Measurements from ENCODE around the gene MSL2.
"Not testable (repeated sequence)": the region's sequence is repeated elsewhere in the genome, so short reads cannot be mapped to it uniquely, and the experiment has no call there.

The MSL2 gene

DNA sequence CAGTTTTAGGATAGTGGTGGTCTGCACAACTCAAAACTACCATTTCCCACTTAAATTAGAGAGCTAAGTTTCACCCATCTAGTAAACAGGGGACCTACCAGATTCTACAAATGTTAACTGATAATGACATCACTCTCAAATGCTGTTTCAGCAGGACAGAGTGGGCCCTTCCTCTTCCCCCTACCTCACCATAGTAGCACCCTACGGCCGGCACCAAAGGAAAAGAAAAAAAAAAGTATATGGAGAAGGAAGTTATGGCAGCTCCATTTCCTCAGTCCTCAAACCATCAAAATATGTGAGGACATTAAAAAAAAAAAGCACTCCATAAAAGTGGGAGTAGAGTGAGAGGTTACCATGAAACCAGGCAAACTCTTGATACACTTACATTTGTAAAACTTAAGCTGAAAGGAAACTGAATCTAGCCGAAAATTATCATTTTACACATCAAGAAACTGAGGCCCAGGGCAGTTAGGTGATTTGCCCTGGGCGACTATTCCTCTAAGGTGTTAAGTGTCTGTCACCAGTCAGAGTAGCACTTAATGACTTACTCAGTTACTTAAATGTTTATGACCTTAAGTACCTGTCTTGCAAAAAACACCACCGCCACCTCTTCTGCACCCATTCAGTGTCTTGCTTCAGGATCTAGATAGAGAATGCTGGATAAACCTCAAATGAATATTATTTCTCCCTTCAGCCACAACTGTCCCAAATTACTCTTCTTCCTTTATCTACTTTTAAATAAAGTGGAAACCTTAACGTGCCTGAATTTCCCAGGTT lies 2.7 kb downstream of the MSL2 start:
- ChIA-PET CTCF (no interaction called here), POLR2A (interaction anchor here (1.7 kb wide), 1 partner anchor 43 kb away, joined by 7 read pairs; no protein-coding TSS in a partner anchor)
- TF ChIP-seq FOXA1 (IDR thresholded peaks at IDR 0.05), result no peak
- TF ChIP-seq SP1 (IDR thresholded peaks at IDR 0.05), result no peak
- TF ChIP-seq TARDBP (IDR thresholded peaks at IDR 0.05), result no peak
- TF ChIP-seq FOXK2 (IDR thresholded peaks at IDR 0.05), result no peak
- TF ChIP-seq BHLHE40 (IDR thresholded peaks at IDR 0.05; ENCODE audit: borderline replicate concordance), result no peak
- TF ChIP-seq HDGF (IDR thresholded peaks at IDR 0.05; ENCODE audit: borderline replicate concordance), result no peak
- no peak for TF ChIP-seq SUZ12 (IDR thresholded peaks at IDR 0.05)
- TF ChIP-seq ELF4 (IDR thresholded peaks at IDR 0.05), result no peak
- TF ChIP-seq LEF1 (IDR thresholded peaks at IDR 0.05; ENCODE audit: borderline replicate concordance), result no peak
- TF ChIP-seq FOXM1 (IDR thresholded peaks at IDR 0.05; ENCODE audit: borderline replicate concordance), result no peak
- TF ChIP-seq CTBP1 (IDR thresholded peaks at IDR 0.05; ENCODE audit: borderline replicate concordance), result no peak
- peak; percentile 81 for TF ChIP-seq PKNOX1 (IDR thresholded peaks at IDR 0.05)
- peak; percentile 74 for TF ChIP-seq ZNF384 (IDR thresholded peaks at IDR 0.05)
- no peak for TF ChIP-seq ARNT (IDR thresholded peaks at IDR 0.05)
- no peak for TF ChIP-seq NFRKB (IDR thresholded peaks at IDR 0.05)
- no peak for TF ChIP-seq L3MBTL2 (conservative IDR thresholded peaks at IDR 0.05)
- no peak for DNase-seq (ENCODE audit: extremely low spot score)

- POLR2A ChIA-PET, result no interaction called here
- DNase-seq (ENCODE audit: extremely low spot score), result no peak
- no peak for TF ChIP-seq FOXA1 (IDR thresholded peaks at IDR 0.05)
- no peak for TF ChIP-seq TARDBP (IDR thresholded peaks at IDR 0.05)
- CTCF ChIA-PET, result interaction anchor here (0.7 kb wide), 1 partner anchor 102 kb away, joined by 3 read pairs; no protein-coding TSS in a partner anchor
Measured at GRCh38 chr3:136192831-136193230, 3.3 kb downstream of the MSL2 start.

DNA sequence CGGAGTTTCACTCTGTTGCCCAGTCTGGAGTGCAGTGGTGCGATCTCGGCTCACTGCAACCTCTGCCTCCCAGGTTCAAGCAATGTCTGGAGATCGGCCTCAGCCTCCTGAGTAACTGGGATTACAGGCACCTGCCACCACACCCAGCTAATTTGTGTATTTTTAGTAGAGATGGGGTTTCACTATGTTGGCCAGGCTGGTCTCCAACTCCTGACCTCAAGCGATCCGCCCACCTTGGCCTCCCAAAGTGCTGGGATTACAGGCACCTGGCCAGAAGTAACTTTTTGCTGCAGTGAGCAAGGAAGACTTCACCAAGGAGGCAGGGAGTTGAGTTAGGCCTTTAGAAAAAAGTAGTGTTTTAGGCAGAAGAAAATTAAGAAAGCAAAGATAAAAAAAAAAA lies 3.9 kb downstream of the MSL2 start:
- POLR2A ChIA-PET; DNase-seq (ENCODE audit: extremely low spot score): not testable (repeated sequence)
- CTCF ChIA-PET, result interaction anchor here (0.7 kb wide), 1 partner anchor 101 kb away, joined by 3 read pairs; no protein-coding TSS in a partner anchor

DNA sequence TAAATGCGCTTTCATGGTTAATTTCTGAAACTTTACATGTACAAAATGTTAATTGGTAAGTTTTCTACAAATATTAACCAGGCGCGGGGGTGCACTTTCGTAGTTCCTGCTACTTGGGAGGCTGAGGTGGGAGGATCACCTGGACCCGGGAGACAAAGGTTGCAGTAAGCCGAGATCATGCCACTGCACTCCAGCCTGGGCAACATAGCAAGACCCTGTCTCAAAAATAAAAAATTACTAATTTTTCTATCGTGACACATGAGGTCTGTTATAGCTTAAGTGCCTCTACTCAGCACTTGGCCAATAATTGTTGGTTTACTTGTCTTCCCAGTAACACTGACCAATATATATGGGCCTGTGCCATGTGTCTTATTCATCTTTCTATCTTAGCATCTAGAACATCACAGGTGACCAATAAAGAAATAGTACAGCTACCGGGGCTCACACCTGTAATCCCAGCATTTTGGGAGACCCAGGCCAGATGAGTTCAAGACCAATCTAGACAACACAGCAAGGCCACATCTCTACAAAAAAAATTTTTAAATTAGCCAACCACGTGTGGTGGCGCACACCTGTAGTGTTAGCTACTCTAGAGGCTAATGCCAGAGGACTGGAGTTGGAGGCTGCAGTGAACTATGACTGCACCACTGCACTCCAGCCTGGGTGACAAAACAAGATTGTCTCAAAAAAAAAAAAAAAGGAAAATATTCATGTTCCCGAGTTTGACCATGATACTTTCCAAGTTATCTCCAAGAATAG lies 6.1 kb downstream of the MSL2 start:
- no peak for DNase-seq (ENCODE audit: extremely low spot score)
- CTCF ChIA-PET, result no interaction called here
- no peak for TF ChIP-seq CTBP1 (IDR thresholded peaks at IDR 0.05; ENCODE audit: borderline replicate concordance)
- no peak for TF ChIP-seq ELF4 (IDR thresholded peaks at IDR 0.05)
- no peak for TF ChIP-seq SP1 (IDR thresholded peaks at IDR 0.05)
- TF ChIP-seq BHLHE40 (IDR thresholded peaks at IDR 0.05; ENCODE audit: borderline replicate concordance), result no peak
- no peak for TF ChIP-seq NFRKB (IDR thresholded peaks at IDR 0.05)
- TF ChIP-seq HDGF (IDR thresholded peaks at IDR 0.05; ENCODE audit: borderline replicate concordance), result no peak
- TF ChIP-seq PKNOX1 (IDR thresholded peaks at IDR 0.05), result no peak
- TF ChIP-seq ZNF384 (IDR thresholded peaks at IDR 0.05), result no peak
- TF ChIP-seq TARDBP (IDR thresholded peaks at IDR 0.05), result no peak
- no peak for TF ChIP-seq FOXK2 (IDR thresholded peaks at IDR 0.05)
- no peak for TF ChIP-seq L3MBTL2 (conservative IDR thresholded peaks at IDR 0.05)
- no peak for TF ChIP-seq FOXM1 (IDR thresholded peaks at IDR 0.05; ENCODE audit: borderline replicate concordance)
- TF ChIP-seq FOXA1 (IDR thresholded peaks at IDR 0.05), result no peak
- POLR2A ChIA-PET, result interaction anchor here (0.9 kb wide), 1 partner anchor 46 kb away, joined by 3 read pairs; no protein-coding TSS in a partner anchor

- DNase-seq (ENCODE audit: extremely low spot score), result no peak
- ChIA-PET POLR2A (no interaction called here), CTCF (no interaction called here)
- no peak for TF ChIP-seq ARNT (IDR thresholded peaks at IDR 0.05)
- TF ChIP-seq ZNF384 (IDR thresholded peaks at IDR 0.05), result peak; percentile 65
Measured at GRCh38 chr3:136189043-136189442, 7.1 kb downstream of the MSL2 start.

DNA sequence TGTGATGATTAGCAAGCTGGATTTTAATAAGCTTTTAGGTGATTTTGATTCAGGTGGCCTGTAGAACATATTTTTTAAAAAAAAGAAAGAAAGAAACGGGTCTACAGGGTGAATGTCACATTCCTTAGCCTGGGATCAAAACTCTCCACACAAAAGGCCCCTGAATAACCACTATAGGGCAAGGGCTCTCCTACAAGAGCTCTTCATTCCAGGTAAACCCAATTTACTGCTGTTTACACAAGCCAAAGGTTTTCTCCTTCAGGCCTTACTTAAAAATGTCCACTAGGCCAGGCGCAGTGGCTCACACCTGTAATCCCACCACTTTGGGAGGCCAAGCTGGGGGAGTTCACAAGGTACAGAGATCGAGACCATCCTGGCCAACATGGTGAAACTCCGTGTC lies 8.3 kb downstream of the MSL2 start:
- CTCF ChIA-PET, result interaction anchor here (0.7 kb wide), 1 partner anchor 110 kb away, joined by 3 read pairs; no protein-coding TSS in a partner anchor
- no peak for DNase-seq (ENCODE audit: extremely low spot score)
- TF ChIP-seq PKNOX1 (IDR thresholded peaks at IDR 0.05) (no peak), HDGF (IDR thresholded peaks at IDR 0.05; ENCODE audit: borderline replicate concordance) (no peak), CTBP1 (IDR thresholded peaks at IDR 0.05; ENCODE audit: borderline replicate concordance) (no peak), ELF4 (IDR thresholded peaks at IDR 0.05) (no peak), LEF1 (IDR thresholded peaks at IDR 0.05; ENCODE audit: borderline replicate concordance) (no peak), SUZ12 (IDR thresholded peaks at IDR 0.05) (no peak), ZNF384 (IDR thresholded peaks at IDR 0.05) (no peak), ARNT (IDR thresholded peaks at IDR 0.05) (no peak), FOXK2 (IDR thresholded peaks at IDR 0.05) (no peak), L3MBTL2 (conservative IDR thresholded peaks at IDR 0.05) (no peak), FOXM1 (IDR thresholded peaks at IDR 0.05; ENCODE audit: borderline replicate concordance) (no peak), NFRKB (IDR thresholded peaks at IDR 0.05) (no peak), FOXA1 (IDR thresholded peaks at IDR 0.05) (no peak), BHLHE40 (IDR thresholded peaks at IDR 0.05; ENCODE audit: borderline replicate concordance) (no peak), TARDBP (IDR thresholded peaks at IDR 0.05) (no peak), SP1 (IDR thresholded peaks at IDR 0.05) (no peak)
- POLR2A ChIA-PET, result interaction anchor here (1.1 kb wide), 1 partner anchor 8 kb away, joined by 7 read pairs; the partner anchor contains the start of gene MSL2
